Kidney epithelial cell (primary cell): ENCODE data around the gene MYO7A. TPM values are rescaled to one million over a fixed set of nuclear protein-coding genes. Genes with fewer than 3 reads are reported as not detected.
A peak's percentile ranks its signal among the peaks of the same experiment; 100 is the strongest.

Source experiments
- DNase-seq: peaks from one replicate; pipeline ENCODE4 v3.0.0-alpha.2; 2010; ENCODE audit warnings: low read depth
- H3K27me3 ChIP-seq: 2 replicates; pipeline ENCODE4 v1.6.0; 2011; ENCODE audit warnings: low read length; ENCODE audit not compliant: control insufficient read depth, insufficient read depth
- H3K36me3 ChIP-seq: 2 replicates; pipeline ENCODE4 v1.5.1; 2011; ENCODE audit warnings: low read length; ENCODE audit not compliant: control insufficient read depth, insufficient read depth
- H3K4me3 ChIP-seq: 2 replicates; pipeline ENCODE4 v1.5.1; 2011; ENCODE audit warnings: low read depth, mild to moderate bottlenecking, control low read depth, low read length
- CTCF ChIP-seq: IDR thresholded peaks from 2 replicates; pipeline ENCODE4 v1.5.1; 2011; ENCODE audit warnings: mild to moderate bottlenecking, moderate library complexity, low read length, control low read depth, inconsistent platforms; ENCODE audit not compliant: insufficient read depth, poor library complexity, severe bottlenecking
- total RNA-seq: library from RNA; depleted of rRNA; stranded (reverse); fragments of >200 nt; gene quantifications from 2 replicates; pipeline ENCODE4 v1.2.3, GENCODE V29; 2015

Gene MYO7A
- total RNA-seq, 1 donor from 2014 or later: 0.17 TPM

GRCh38 chr11:77137421-77137820 lies 9.4 kb downstream of the MYO7A start:
- H3K36me3 ChIP-seq: no peaks in the 10 kb centered on the region
- H3K4me3 ChIP-seq: no peak overlapping the region
- TF ChIP-seq CTCF: no peak
- DNase-seq: no peak
- H3K27me3 ChIP-seq: peaks cover 25% of the 10 kb centered on the region

GRCh38 chr11:77138106-77138649 lies 10.1 kb downstream of the MYO7A start:
- Histone ChIP-seq H3K36me3 (no peaks in the 10 kb centered on the region), H3K4me3 (no peak overlapping the region), H3K27me3 (peaks cover 25% of the 10 kb centered on the region)
- no peak for TF ChIP-seq CTCF
- DNase-seq: no peak

GRCh38 chr11:77139201-77139600 lies 11.2 kb downstream of the MYO7A start:
- Histone ChIP-seq H3K4me3 (no peak overlapping the region), H3K36me3 (no peaks in the 10 kb centered on the region), H3K27me3 (peaks cover 26% of the 10 kb centered on the region)
- TF ChIP-seq CTCF: no peak
- no peak for DNase-seq

DNA sequence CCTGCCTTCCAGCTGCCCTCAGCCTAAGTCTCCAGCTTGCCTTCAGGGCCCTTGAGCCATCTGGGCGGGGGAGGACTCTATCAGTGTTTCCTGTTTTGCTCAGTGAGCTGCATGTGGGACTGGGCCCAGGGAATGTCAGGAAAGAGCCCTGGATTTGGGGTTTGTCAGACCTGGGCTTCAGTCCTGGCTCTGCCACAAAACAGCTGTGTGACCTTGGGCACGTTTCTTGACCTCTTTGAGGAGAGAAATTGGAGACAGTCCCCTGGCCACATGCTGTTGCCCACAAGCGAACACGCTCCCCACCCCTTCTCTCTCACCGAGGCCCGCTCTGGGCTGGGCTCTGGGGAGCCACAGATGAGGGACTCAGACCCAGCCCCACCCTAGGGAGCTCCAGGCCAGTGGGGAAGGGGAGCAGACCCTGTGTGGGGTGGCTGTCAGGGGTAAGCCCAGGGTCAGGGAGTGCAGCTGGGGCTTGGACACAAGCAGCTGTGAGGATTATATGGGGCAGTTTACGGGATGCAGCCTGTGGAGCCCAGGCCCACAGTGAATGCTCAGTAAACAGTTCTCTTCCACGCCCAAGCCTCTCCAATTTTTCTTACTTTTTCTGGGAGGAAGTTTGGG lies 12.3 kb downstream of the MYO7A start:
- TF ChIP-seq CTCF: no peak
- Histone ChIP-seq H3K27me3 (peaks cover 27% of the 10 kb centered on the region), H3K36me3 (no peaks in the 10 kb centered on the region), H3K4me3 (no peak overlapping the region)
- no peak for DNase-seq

- Histone ChIP-seq H3K36me3 (no peaks in the 10 kb centered on the region), H3K4me3 (no peak overlapping the region), H3K27me3 (peaks cover 27% of the 10 kb centered on the region)
- TF ChIP-seq CTCF: no peak
- peak; percentile 26 for DNase-seq
Measured at GRCh38 chr11:77141034-77141433, 13.0 kb downstream of the MYO7A start.

GRCh38 chr11:77141475-77141874 lies 13.4 kb downstream of the MYO7A start:
- no peak overlapping the region for H3K4me3 ChIP-seq
- H3K36me3 ChIP-seq: no peaks in the 10 kb centered on the region
- peaks cover 27% of the 10 kb centered on the region for H3K27me3 ChIP-seq
- TF ChIP-seq CTCF: no peak
- no peak for DNase-seq
